WTC11 (cell line): ENCODE data around the gene PPP2R2C. TPM values are rescaled to one million over a fixed set of nuclear protein-coding genes. Genes with fewer than 3 reads are reported as not detected.

ENCODE experiments used
- ATAC-seq: fragments of 200-7000 bp; cut with Tn5 transposase; 2 replicates; pipeline ENCODE4 v1.10.0; 2021; ENCODE audit warnings: mild to moderate bottlenecking, moderate library complexity
- CTCF ChIA-PET: fragments of 300-600 bp; sonication (Branson Sonifier 250); formaldehyde crosslinking; loops from one replicate; lab custom pipeline; 2021; ENCODE audit warnings: antibody characterized with exemption; lab: Charles Lee
- POLR2A ChIA-PET: fragments of 350-600 bp; sonication (Branson Sonifier 250); formaldehyde crosslinking; loops from one replicate; lab custom pipeline; 2021; ENCODE audit warnings: antibody characterized with exemption; lab: Charles Lee
- DNase-seq: peaks from one replicate; pipeline ENCODE4 v3.0.0; 2021; ENCODE audit warnings: low spot score
- H3K27ac Mint-ChIP-seq: 2 replicates; pipeline ENCODE4 v1.8.0; 2021; ENCODE audit warnings: mixed read lengths
- H3K27me3 Mint-ChIP-seq: 2 replicates; pipeline ENCODE4 v1.8.0; 2021; ENCODE audit warnings: low read depth, mild to moderate bottlenecking, moderate library complexity, mixed read lengths
- H3K36me3 Mint-ChIP-seq: 2 replicates; pipeline ENCODE4 v1.8.0; 2021; ENCODE audit warnings: mixed read lengths
- H3K4me1 Mint-ChIP-seq: 2 replicates; pipeline ENCODE4 v1.8.0; 2022; ENCODE audit warnings: mixed read lengths
- H3K4me3 Mint-ChIP-seq: 2 replicates; pipeline ENCODE4 v1.8.0; 2021; ENCODE audit warnings: mild to moderate bottlenecking, moderate library complexity, mixed read lengths
- H3K9me3 Mint-ChIP-seq: 2 replicates; pipeline ENCODE4 v1.8.0; 2021; ENCODE audit warnings: mixed read lengths
- AFF4 ChIP-seq: sonication (generic); formaldehyde crosslinking; IDR thresholded peaks from 2 replicates; pipeline ENCODE4 v1.8.1; 2023; ENCODE audit warnings: mild to moderate bottlenecking, missing genetic modification reagents, borderline replicate concordance
- ATF2 ChIP-seq: sonication (generic); formaldehyde crosslinking; IDR thresholded peaks from 2 replicates; pipeline ENCODE4 v1.8.1; 2022; ENCODE audit warnings: low read depth, missing genetic modification reagents, borderline replicate concordance
- CREM ChIP-seq: sonication (generic); formaldehyde crosslinking; IDR thresholded peaks from 2 replicates; pipeline ENCODE4 v1.8.1; 2022; ENCODE audit warnings: mild to moderate bottlenecking, missing genetic modification reagents, moderate library complexity
- E2F4 ChIP-seq: sonication (generic); formaldehyde crosslinking; IDR thresholded peaks from 2 replicates; pipeline ENCODE4 v1.8.1; 2022; ENCODE audit warnings: low read depth, mild to moderate bottlenecking, moderate library complexity, missing genetic modification reagents, borderline replicate concordance
- GRHL2 ChIP-seq: fragments of 250-450 bp; sonication (Bioruptor Pico); IDR thresholded peaks from 2 replicates; pipeline ENCODE4 v1.8.0; 2022; ENCODE audit warnings: mild to moderate bottlenecking, moderate library complexity; ENCODE audit not compliant: insufficient replicate concordance, severe bottlenecking
- HMGA2 ChIP-seq: fragments of 250-450 bp; sonication (Bioruptor Pico); IDR thresholded peaks from 2 replicates; pipeline ENCODE4 v1.4.0; 2021; ENCODE audit warnings: mild to moderate bottlenecking, moderate library complexity
- MLX ChIP-seq: sonication (generic); formaldehyde crosslinking; IDR thresholded peaks from 2 replicates; pipeline ENCODE4 v1.8.1; 2023; ENCODE audit warnings: mild to moderate bottlenecking, missing genetic modification reagents, moderate library complexity
- NFATC4 ChIP-seq: fragments of 250-450 bp; sonication (Bioruptor Pico); IDR thresholded peaks from 2 replicates; pipeline ENCODE4 v1.9.0; 2021; ENCODE audit warnings: mild to moderate bottlenecking
- NFYB ChIP-seq: sonication (generic); formaldehyde crosslinking; conservative IDR thresholded peaks from 2 replicates; pipeline ENCODE4 v1.8.0; 2022; ENCODE audit warnings: low read depth, missing genetic modification reagents
- PRDM15 ChIP-seq: sonication (generic); formaldehyde crosslinking; IDR thresholded peaks from 2 replicates; pipeline ENCODE4 v1.8.0; 2022; ENCODE audit warnings: missing genetic modification reagents
- PRRX2 ChIP-seq: fragments of 250-450 bp; sonication (Bioruptor Pico); IDR thresholded peaks from 2 replicates; pipeline ENCODE4 v1.8.0; 2021; ENCODE audit warnings: mild to moderate bottlenecking
- SOX15 ChIP-seq: fragments of 250-450 bp; sonication (Bioruptor Pico); IDR thresholded peaks from 2 replicates; pipeline ENCODE4 v1.9.0; 2021; ENCODE audit warnings: mild to moderate bottlenecking
- SP1 ChIP-seq: sonication (generic); formaldehyde crosslinking; conservative IDR thresholded peaks from 2 replicates; pipeline ENCODE4 v1.8.1; 2022; ENCODE audit warnings: missing genetic modification reagents
- TEAD1 ChIP-seq: sonication (generic); formaldehyde crosslinking; IDR thresholded peaks from 2 replicates; pipeline ENCODE4 v1.8.0; 2022; ENCODE audit warnings: mild to moderate bottlenecking, missing genetic modification reagents
- TP53 ChIP-seq: sonication (generic); formaldehyde crosslinking; IDR thresholded peaks from 2 replicates; pipeline ENCODE4 v1.8.1; 2023; ENCODE audit warnings: mild to moderate bottlenecking, missing genetic modification reagents
- ZBTB21 ChIP-seq: sonication (generic); formaldehyde crosslinking; IDR thresholded peaks from 2 replicates; pipeline ENCODE4 v1.8.1; 2023; ENCODE audit warnings: mild to moderate bottlenecking, missing genetic modification reagents, borderline replicate concordance
- ZNF425 ChIP-seq: fragments of 250-450 bp; sonication (Bioruptor Pico); conservative IDR thresholded peaks from 2 replicates; pipeline ENCODE4 v1.9.0; 2021; ENCODE audit warnings: mild to moderate bottlenecking
- ZNF512 ChIP-seq: sonication (generic); formaldehyde crosslinking; IDR thresholded peaks from 2 replicates; pipeline ENCODE4 v1.8.1; 2022; ENCODE audit warnings: missing genetic modification reagents, borderline replicate concordance
- ZNF671 ChIP-seq: fragments of 250-450 bp; sonication (Bioruptor Pico); IDR thresholded peaks from 2 replicates; pipeline ENCODE4 v1.8.0; 2021; ENCODE audit warnings: mild to moderate bottlenecking
- total RNA-seq: library from RNA; stranded (reverse); gene quantifications from 3 replicates; pipeline ENCODE4 v1.2.3, GENCODE V29; 2021

Gene PPP2R2C
- total RNA-seq, 1 experiment from 2014 or later: 11.5 TPM

GRCh38 chr4:6492027-6492590 lies 19.7 kb upstream of the PPP2R2C start:
- H3K4me1 Mint-ChIP-seq: peaks cover 16% of the 10 kb centered on the region
- no peak overlapping the region for H3K4me3 Mint-ChIP-seq
- no peaks in the 10 kb centered on the region; the same call in 1 of the 2 replicates for H3K27me3 Mint-ChIP-seq
- TF ChIP-seq AFF4 (CRISPR knock-in tag) (no peak), NFATC4 (CRISPR knock-in tag) (no peak), PRDM15 (CRISPR knock-in tag) (no peak), TEAD1 (CRISPR knock-in tag) (no peak), ZNF671 (CRISPR knock-in tag) (no peak), GRHL2 (CRISPR knock-in tag) (no peak), ZNF512 (CRISPR knock-in tag) (no peak), TP53 (CRISPR knock-in tag) (no peak)
- TF ChIP-seq, all 79 proteins: peak for 0
- no peak for DNase-seq
- ChIA-PET POLR2A (no interaction called here), CTCF (interaction anchor here (1.7 kb wide), 1 partner anchor 56 kb away, joined by 5 read pairs; no protein-coding TSS in a partner anchor)
- no peaks in the 10 kb centered on the region for H3K36me3 Mint-ChIP-seq
- no peak for ATAC-seq
- no peak overlapping the region for H3K27ac Mint-ChIP-seq
- peaks cover 7% of the 10 kb centered on the region for H3K9me3 Mint-ChIP-seq

- Mint-ChIP-seq H3K36me3 (no peaks in the 10 kb centered on the region), H3K4me1 (peaks cover 16% of the 10 kb centered on the region), H3K4me3 (no peak overlapping the region), H3K27me3 (peaks cover 3% of the 10 kb centered on the region; the same call in 1 of the 2 replicates), H3K9me3 (peaks cover 13% of the 10 kb centered on the region), H3K27ac (no peak overlapping the region)
- DNase-seq (no peak), ATAC-seq (no peak)
- POLR2A ChIA-PET: no interaction called here
- CTCF ChIA-PET: no interaction called here
- TF ChIP-seq ATF2 (CRISPR knock-in tag): no peak
- no peak for TF ChIP-seq ZNF425 (CRISPR knock-in tag)
- no peak for TF ChIP-seq ZBTB21 (CRISPR knock-in tag)
- TF ChIP-seq E2F4 (CRISPR knock-in tag): no peak
- no peak for TF ChIP-seq SOX15 (CRISPR knock-in tag)
- no peak for TF ChIP-seq PRRX2
- TF ChIP-seq CREM (CRISPR knock-in tag): no peak
- no peak for TF ChIP-seq NFATC4 (CRISPR knock-in tag)
- no peak for TF ChIP-seq MLX
- no peak for TF ChIP-seq NFYB (CRISPR knock-in tag)
- TF ChIP-seq TEAD1 (CRISPR knock-in tag): no peak
- TF ChIP-seq HMGA2 (CRISPR knock-in tag): no peak
- no peak for TF ChIP-seq SP1 (CRISPR knock-in tag)
Observed at GRCh38 chr4:6491235-6491634, 18.8 kb upstream of the PPP2R2C start.
